ENCODE data around the gene ANKRD55. TPM values are rescaled to one million over a fixed set of nuclear protein-coding genes. Genes with fewer than 3 reads are reported as not detected.

The ANKRD55 gene
- total and polyA plus RNA-seq, 9 of the 15 experiments (the other 6 are each of a cell fraction or from before 2014, with no cell fraction given) = 3.4 to 10.6 (median 6.5) TPM

DNA sequence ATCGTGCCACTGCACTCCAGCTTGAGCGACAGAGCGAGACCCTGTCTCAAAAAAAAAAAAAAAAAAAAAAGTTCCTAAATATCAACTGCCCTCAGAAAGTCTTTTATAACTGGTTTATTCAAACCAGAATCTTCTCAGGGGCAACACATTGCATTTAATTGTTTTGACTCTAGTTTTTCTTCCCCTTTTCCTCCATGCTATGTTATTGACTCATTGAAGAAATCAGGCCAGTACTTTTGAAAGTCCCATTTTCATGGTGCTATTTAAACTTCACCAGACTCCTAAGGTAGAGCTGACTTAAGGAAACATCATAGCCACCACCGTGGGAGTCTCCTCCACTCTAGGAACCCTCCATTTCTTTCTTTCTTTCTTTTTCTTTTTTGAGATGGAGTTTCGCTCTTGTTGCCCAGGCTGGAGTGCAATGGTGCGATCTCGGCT, 155.3 kb downstream of the ANKRD55 start:
- no peak for TF ChIP-seq EHMT2 (IDR thresholded peaks at IDR 0.05)
- TF ChIP-seq, protein P1, sequence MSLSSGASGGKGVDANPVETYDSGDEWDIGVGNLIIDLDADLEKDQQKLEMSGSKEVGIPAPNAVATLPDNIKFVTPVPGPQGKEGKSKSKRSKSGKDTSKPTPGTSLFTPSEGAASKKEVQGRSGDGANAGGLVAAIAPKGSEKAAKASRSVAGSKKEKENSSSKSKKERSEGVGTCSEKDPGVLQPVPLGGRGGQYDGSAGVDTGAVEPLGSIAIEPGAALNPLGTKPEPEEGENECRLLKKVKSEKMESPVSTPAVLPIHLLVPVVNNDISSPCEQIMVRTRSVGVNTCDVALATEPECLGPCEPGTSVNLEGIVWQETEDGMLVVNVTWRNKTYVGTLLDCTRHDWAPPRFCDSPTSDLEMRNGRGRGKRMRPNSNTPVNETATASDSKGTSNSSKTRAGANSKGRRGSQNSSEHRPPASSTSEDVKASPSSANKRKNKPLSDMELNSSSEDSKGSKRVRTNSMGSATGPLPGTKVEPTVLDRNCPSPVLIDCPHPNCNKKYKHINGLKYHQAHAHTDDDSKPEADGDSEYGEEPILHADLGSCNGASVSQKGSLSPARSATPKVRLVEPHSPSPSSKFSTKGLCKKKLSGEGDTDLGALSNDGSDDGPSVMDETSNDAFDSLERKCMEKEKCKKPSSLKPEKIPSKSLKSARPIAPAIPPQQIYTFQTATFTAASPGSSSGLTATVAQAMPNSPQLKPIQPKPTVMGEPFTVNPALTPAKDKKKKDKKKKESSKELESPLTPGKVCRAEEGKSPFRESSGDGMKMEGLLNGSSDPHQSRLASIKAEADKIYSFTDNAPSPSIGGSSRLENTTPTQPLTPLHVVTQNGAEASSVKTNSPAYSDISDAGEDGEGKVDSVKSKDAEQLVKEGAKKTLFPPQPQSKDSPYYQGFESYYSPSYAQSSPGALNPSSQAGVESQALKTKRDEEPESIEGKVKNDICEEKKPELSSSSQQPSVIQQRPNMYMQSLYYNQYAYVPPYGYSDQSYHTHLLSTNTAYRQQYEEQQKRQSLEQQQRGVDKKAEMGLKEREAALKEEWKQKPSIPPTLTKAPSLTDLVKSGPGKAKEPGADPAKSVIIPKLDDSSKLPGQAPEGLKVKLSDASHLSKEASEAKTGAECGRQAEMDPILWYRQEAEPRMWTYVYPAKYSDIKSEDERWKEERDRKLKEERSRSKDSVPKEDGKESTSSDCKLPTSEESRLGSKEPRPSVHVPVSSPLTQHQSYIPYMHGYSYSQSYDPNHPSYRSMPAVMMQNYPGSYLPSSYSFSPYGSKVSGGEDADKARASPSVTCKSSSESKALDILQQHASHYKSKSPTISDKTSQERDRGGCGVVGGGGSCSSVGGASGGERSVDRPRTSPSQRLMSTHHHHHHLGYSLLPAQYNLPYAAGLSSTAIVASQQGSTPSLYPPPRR (CRISPR knock-in tag; IDR thresholded peaks at IDR 0.05; ENCODE audit: borderline replicate concordance) = no peak
- no peak for TF ChIP-seq CREBBP (IDR thresholded peaks at IDR 0.05; ENCODE audit: low read depth, low read length)
- TF ChIP-seq ZNF354B (CRISPR knock-in tag; IDR thresholded peaks at IDR 0.05) = no peak
- ATAC-seq (no peak), FAIRE-seq (no peak), DNase-seq (ENCODE audit: extremely low read depth in 1 of 4, low spot score in 3 of 4) (no peak)
- Histone ChIP-seq H3K4me2 (ENCODE audit: insufficient read depth, low read length) (no peak overlapping the region), H3K4me1 (replicated peaks in 1 of 2; ENCODE audit: control insufficient read depth in 2 of 2, insufficient read depth in 2 of 2, low read length in 2 of 2) (peaks cover 0 to 6% of the 10 kb centered on the region in 2 experiments; a peak in 2 of 5 replicates), H3K9me1 (ENCODE audit: control insufficient read depth, insufficient read depth, low read length) (no peaks in the 10 kb centered on the region), H3K9me3 (replicated peaks; ENCODE audit: control insufficient read depth, insufficient read depth, low read depth, low read length) (no peaks in the 10 kb centered on the region), H3K27ac (ENCODE audit: extremely low read depth, low read depth, low read length) (no peak overlapping the region), H4K20me1 (replicated peaks; ENCODE audit: control insufficient read depth, insufficient read depth, low read length) (no peaks in the 10 kb centered on the region), H3K27me3 (ENCODE audit: control insufficient read depth in 2 of 2, insufficient read depth in 2 of 2, low read length in 2 of 2) (no peaks in the 10 kb centered on the region), H3K79me2 (ENCODE audit: control insufficient read depth, insufficient read depth, low read length) (no peaks in the 10 kb centered on the region), H3K4me3 (no peak overlapping the region), H3K9ac (ENCODE audit: insufficient read depth in 1 of 2, low read depth in 2 of 2, low read length in 2 of 2) (no peak overlapping the region), H3K36me3 (ENCODE audit: control insufficient read depth, insufficient read depth, low read length) (no peaks in the 10 kb centered on the region), H2AFZ (ENCODE audit: low read depth, low read length) (no peak overlapping the region)
- in situ Hi-C loops (cut with MboI) (loop anchor here (10.0 kb wide), 1 partner anchor 143 kb away; no protein-coding TSS in a partner anchor), intact Hi-C loops (cut with micrococcal nuclease) (no loop called here)
- POLR2A ChIA-PET = interaction anchor here (0.8 kb wide), 1 partner anchor 17 kb away, joined by 3 read pairs; no protein-coding TSS in a partner anchor
- CTCF ChIA-PET (ENCODE audit: low intra/inter-chr PET ratio) = no interaction called here
- 46% methylated on average over 2 of the region's 7 CpGs for WGBS (ENCODE audit: insufficient coverage, low coverage, missing lambda C conversion rate)
- BruUV-seq (replicated peaks) = no TSS peak

Measured in K562 (cell line).